Heart left ventricle (tissue), 16 donors: ENCODE data around the gene TTLL12. TPM values are rescaled to one million over a fixed set of nuclear protein-coding genes. Genes with fewer than 3 reads are reported as not detected.

Experiments used
- ATAC-seq, 4 donors: fragments of 200-7000 bp; cut with Tn5 transposase; one replicate each; pipeline ENCODE4 v1.9.1; 2020 to 2022; ENCODE audit warnings: moderate library complexity in 4 of 4, mild to moderate bottlenecking in 3 of 4, moderate number of reproducible peaks in 1 of 4
- DNase-seq, 5 donors: peaks; one replicate each; pipeline ENCODE4 v3.0.0-alpha.2; 2020
- H3K27ac ChIP-seq, 12 donors: fragments of 200-600 bp; sonication (generic) in 4 of 12; one replicate each; pipeline versions ENCODE4 v1.5.0 to v1.8.0; 2016 to 2022; ENCODE audit warnings: mild to moderate bottlenecking in 2 of 12
- H3K27me3 ChIP-seq, 9 donors: fragments of 200-600 bp; sonication (generic) in 2 of 9; one replicate each; pipeline versions ENCODE4 v1.5.1 to v1.8.0; 2016 to 2022; ENCODE audit warnings: mild to moderate bottlenecking in 3 of 9
- H3K36me3 ChIP-seq, 9 donors: fragments of 200-600 bp; sonication (generic) in 2 of 9; one replicate each; pipeline versions ENCODE4 v1.5.0 to v1.8.0; 2018 to 2022; ENCODE audit warnings: mild to moderate bottlenecking in 2 of 9
- H3K4me1 ChIP-seq, 12 donors: fragments of 200-600 bp; sonication (generic) in 4 of 12; one replicate each; pipeline versions ENCODE4 v1.5.0 to v1.8.0; 2016 to 2022; ENCODE audit warnings: mild to moderate bottlenecking in 3 of 12
- H3K4me3 ChIP-seq, 12 donors: fragments of 200-600 bp; sonication (generic) in 4 of 12; one replicate each; pipeline versions ENCODE4 v1.5.0 to v1.8.0; 2017 to 2022; ENCODE audit warnings: mild to moderate bottlenecking in 9 of 12, moderate library complexity in 4 of 12
- H3K9me3 ChIP-seq, 12 donors: fragments of 200-600 bp; sonication (generic) in 4 of 12; one replicate each; pipeline versions ENCODE4 v1.5.0 to v1.8.0; 2016 to 2022; ENCODE audit warnings: mild to moderate bottlenecking in 1 of 12
- CTCF ChIP-seq, 12 donors: fragments of 200-600 bp; sonication (generic) in 4 of 12; IDR thresholded peaks; one replicate each; pipeline versions ENCODE4 v1.5.0 to v1.8.0; 2018 to 2022; ENCODE audit warnings: antibody characterized with exemption in 12 of 12, mild to moderate bottlenecking in 5 of 12
- POLR2A ChIP-seq, 2 donors: fragments of 450-650 bp; IDR thresholded peaks; one replicate each; pipeline ENCODE4 v1.6.1; 2017; ENCODE audit warnings: antibody characterized with exemption in 2 of 2, mild to moderate bottlenecking in 2 of 2, moderate library complexity in 2 of 2
- WGBS, 4 donors: extraction: QIAGEN DNeasy Blood & Tissue Kit in 2 of 4; methylation state at CpG; one replicate each; pipeline versions ENCODE4 v1.1.5 to v1.1.7; 2013 to 2018; 5-methylcytosine and 5-hydroxymethylcytosine counted together
- intact Hi-C, 10 donors: fragments of 100-400 bp; cut with DNase I; formaldehyde crosslinking; loops; one replicate each; pipeline versions ENCODE4 v1.11.1 to v1.14.2; 2022
- polyA plus RNA-seq, 2 donors: library from polyadenylated mRNA; stranded (reverse); fragments of 200-250 nt; gene quantifications; one replicate each; pipeline ENCODE4 v1.2.3, GENCODE V29; 2013
- total RNA-seq, 9 donors: library from RNA; depleted of rRNA in 2 of 9; stranded (reverse); fragments of >200 nt in 2 of 9; fragmentation: NEBNext Ultra II Directional in 3 of 9; extraction: Animal tissue kit (Norgen Biotek cat#: 25700) in 3 of 9; gene quantifications; one replicate each; pipeline versions ENCODE4 v1.1.0 to v1.2.4, GENCODE V29; 2016 to 2023
- donor health status: ischemic (EF 13 %, LVEDD 7.1; RV severe dilation, severe dysfunction).
- donor health status: healthy with polysubstance abuse.
- donor health status: DM: no; HTN: yes; CAD: no.
- donor health status: DM: no; HTN: no; CAD: no.
- donor health status: ischemic (EF 25% LVEDD 6.9; RV normal size, moderate dysfunction).
- donor health status: ischemic (EF 25% LVEDD 5.7; RV mildly dilated, moderate dysfunction).
- donor health status: healthy.
- donor health status: DM: yes; HTN: yes; CAD: no.
- donor health status: ischemic (EF 35%, LVEDD 5.7; RV mildly dilated, moderate dysfunction).
- donor health status: nonischemic (EF 11% LVEDD 7.7; RV severe dilation, severe dysfunction).
- donor health status: DM: yes; HTN: yes; CAD: no.
- donor health status: PGD.
- donor health status: ischemic (EF 29% LVEDD 5.4; RV normal size, mild dysfunction).
- donor health status: nonischemic (EF 23%, LVEDD 6.1; RV moderate dilation, normal function).

TTLL12 gene
- total and polyA plus RNA-seq, 11 donors, result 8.0 to 29.0 (median 11.9) TPM

DNA sequence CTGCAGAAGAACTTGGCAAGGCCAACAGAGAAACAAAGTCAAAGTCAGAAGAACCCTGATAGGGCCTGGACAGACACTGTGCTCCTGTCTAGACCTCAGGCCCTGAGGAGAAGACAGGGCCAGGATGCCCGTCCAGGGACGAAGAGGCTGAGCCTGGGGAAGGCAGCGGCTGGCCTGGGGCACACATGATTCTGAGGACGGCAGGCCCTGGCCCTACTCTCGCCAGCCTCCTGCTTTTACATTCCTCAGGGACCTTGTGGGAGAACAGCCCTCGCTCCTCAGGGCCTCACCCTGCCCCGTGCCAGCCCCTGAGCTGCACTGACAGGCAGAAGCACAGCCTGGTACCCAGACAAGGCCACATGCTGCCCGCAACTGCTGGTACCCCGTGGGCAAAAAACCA lies 43.6 kb upstream of the TTLL12 start:
- no peak overlapping the region for H3K27ac ChIP-seq
- TF ChIP-seq CTCF (IDR thresholded peaks at IDR 0.05), result no peak
- TF ChIP-seq POLR2A (IDR thresholded peaks at IDR 0.05), result no peak
- H3K9me3 ChIP-seq, result no peaks in the 10 kb centered on the region
- DNase-seq, result no peak
- peaks cover 0 to 10% (median 0%) of the 10 kb centered on the region in 9 donors for H3K27me3 ChIP-seq
- intact Hi-C loops, result loop anchor here (2.0 to 10.0 kb wide), 10 partner anchors 42 to 594 kb away; partner anchors contain the start of gene SCUBE1 (in 2 of the 10)
- H3K4me1 ChIP-seq, result peaks cover 0 to 8% (median 0%) of the 10 kb centered on the region in 12 donors
- no peak overlapping the region for H3K4me3 ChIP-seq
- no peak for ATAC-seq
- WGBS, 4 donors, result 72 to 83% (median 75%) methylated on average over 8 to 9 of the region's 9 CpGs
- no peaks in the 10 kb centered on the region for H3K36me3 ChIP-seq

DNA sequence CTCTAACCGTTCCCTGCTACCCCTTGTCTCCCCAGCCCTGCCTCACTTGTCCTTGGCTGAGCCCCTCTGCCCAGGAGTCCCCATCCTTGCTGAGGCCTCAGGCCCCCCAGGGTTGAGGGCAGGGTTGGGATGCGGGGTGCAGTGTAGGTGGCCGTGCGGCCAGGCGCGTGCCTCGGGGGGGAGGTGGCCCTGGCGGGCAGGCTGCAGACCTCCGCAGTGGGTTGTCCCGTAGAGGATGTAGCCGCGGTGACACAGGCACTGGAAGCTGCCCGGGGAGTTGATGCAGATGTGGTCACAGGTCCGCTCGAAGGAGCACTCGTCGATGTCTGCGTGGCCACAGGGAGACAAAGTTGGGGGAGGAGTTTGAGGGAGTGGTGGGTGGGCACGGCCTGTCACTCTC lies 41.9 kb upstream of the TTLL12 start:
- intact Hi-C loops, result no loop called here

GRCh38 chr22:43228330-43228729 lies 41.4 kb upstream of the TTLL12 start:
- TF ChIP-seq CTCF (IDR thresholded peaks at IDR 0.05) (peak; percentile 15 to 50 (median 34)), POLR2A (IDR thresholded peaks at IDR 0.05) (no peak)
- Histone ChIP-seq H3K27ac (no peak overlapping the region), H3K4me3 (no peak overlapping the region), H3K9me3 (no peaks in the 10 kb centered on the region), H3K4me1 (peaks cover 0 to 7% (median 0%) of the 10 kb centered on the region in 12 donors), H3K27me3 (peaks cover 0 to 10% (median 0%) of the 10 kb centered on the region in 9 donors), H3K36me3 (no peaks in the 10 kb centered on the region)
- intact Hi-C loops, result no loop called here
- DNase-seq (no peak), ATAC-seq (peak in 1 of 4 donors; percentile 48)
- 56 to 67% (median 62%) methylated on average over 8 of the region's 8 CpGs for WGBS, 4 donors

More for the DNA sequence above, 41.9 kb upstream of the TTLL12 start:
- Histone ChIP-seq H3K4me1 (peaks cover 0 to 7% (median 0%) of the 10 kb centered on the region in 12 donors), H3K27ac (no peak overlapping the region), H3K27me3 (peaks cover 0 to 10% (median 0%) of the 10 kb centered on the region in 9 donors), H3K4me3 (no peak overlapping the region), H3K9me3 (no peaks in the 10 kb centered on the region), H3K36me3 (no peaks in the 10 kb centered on the region)
- no peak for ATAC-seq
- DNase-seq, result no peak
- TF ChIP-seq CTCF (IDR thresholded peaks at IDR 0.05), result no peak
- no peak for TF ChIP-seq POLR2A (IDR thresholded peaks at IDR 0.05)
- WGBS, 4 donors, result 67 to 85% (median 77%) methylated on average over 16 to 19 of the region's 19 CpGs

DNA sequence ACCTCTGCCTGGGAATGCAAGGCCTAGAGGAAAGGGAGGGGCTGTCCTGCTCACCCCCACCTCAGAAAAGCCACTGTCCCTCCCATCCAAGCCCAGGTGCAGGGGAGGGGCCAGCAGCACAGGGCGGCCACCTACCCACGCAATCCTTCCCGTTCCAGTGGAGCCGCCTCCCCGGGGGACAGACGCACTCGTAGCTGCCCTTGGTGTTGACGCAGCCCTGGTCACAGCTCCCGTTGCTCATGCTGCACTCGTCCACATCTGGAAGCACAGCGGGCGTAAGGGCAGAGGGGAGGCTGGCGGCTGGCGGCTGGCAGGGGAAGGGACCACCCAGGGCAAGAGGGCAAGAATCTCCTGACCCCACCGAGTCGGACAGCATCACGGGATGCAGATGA lies 40.3 kb upstream of the TTLL12 start:
- Histone ChIP-seq H3K4me1 (peaks cover 0 to 14% (median 6%) of the 10 kb centered on the region in 12 donors), H3K27me3 (peaks cover 0 to 10% (median 0%) of the 10 kb centered on the region in 9 donors), H3K4me3 (no peak overlapping the region), H3K27ac (no peak overlapping the region), H3K9me3 (no peaks in the 10 kb centered on the region), H3K36me3 (no peaks in the 10 kb centered on the region)
- intact Hi-C loops, result no loop called here
- peak in 1 of 4 donors; percentile 23 for ATAC-seq
- DNase-seq, result no peak
- WGBS, 4 donors, result 59 to 67% (median 66%) methylated on average over 16 to 17 of the region's 17 CpGs; no CpG with 5 or more reads in 1 of the 4 donors
- no peak for TF ChIP-seq CTCF (IDR thresholded peaks at IDR 0.05)
- TF ChIP-seq POLR2A (IDR thresholded peaks at IDR 0.05), result no peak
